ENCODE results near the gene CDC14B.
A peak's percentile ranks its signal among the peaks of the same experiment; 100 is the strongest.
"Not testable (repeated sequence)": the region's sequence is repeated elsewhere in the genome, so short reads cannot be mapped to it uniquely, and the experiment has no call there.

CDC14B gene

GRCh38 chr9:96620181-96620514 is 505 bp upstream of the CDC14B start:
- no peaks in the 10 kb centered on the region for H3K27me3 ChIP-seq (ENCODE audit: control insufficient read depth in 1 of 2, insufficient read depth in 2 of 2, low read length in 2 of 2)
- no peaks in the 10 kb centered on the region for H3K36me3 ChIP-seq (ENCODE audit: insufficient read depth, low read length)
- no peak overlapping the region for H3K27ac ChIP-seq (ENCODE audit: low read depth, low read length)
- peaks cover 5% of the 10 kb centered on the region for H3K4me1 ChIP-seq (ENCODE audit: insufficient read depth, low read length)
- no peak overlapping the region for H3K9ac ChIP-seq (ENCODE audit: low read length)
- no peaks in the 10 kb centered on the region for H3K9me3 ChIP-seq (ENCODE audit: low read length)
- peak overlapping the region; percentile 45 to 60 for H3K4me3 ChIP-seq (ENCODE audit: low read depth in 1 of 2, low read length in 2 of 2)

- Histone ChIP-seq H3K4me3 (ENCODE audit: low read depth in 1 of 2, low read length in 2 of 2) (peak overlapping the region; percentile 57 to 67), H3K27ac (ENCODE audit: low read depth, low read length) (peak overlapping the region; percentile 21), H3K4me1 (ENCODE audit: insufficient read depth, low read length) (peaks cover 5% of the 10 kb centered on the region), H3K27me3 (ENCODE audit: control insufficient read depth in 1 of 2, insufficient read depth in 2 of 2, low read length in 2 of 2) (no peaks in the 10 kb centered on the region), H3K9ac (ENCODE audit: low read length) (no peak overlapping the region), H3K9me3 (ENCODE audit: low read length) (no peaks in the 10 kb centered on the region), H3K36me3 (ENCODE audit: insufficient read depth, low read length) (no peaks in the 10 kb centered on the region)
Measured at GRCh38 chr9:96619124-96619465, 548 bp downstream of the CDC14B start.

- peak overlapping the region; percentile 57 to 67 for H3K4me3 ChIP-seq (ENCODE audit: low read depth in 1 of 2, low read length in 2 of 2)
- no peaks in the 10 kb centered on the region for H3K36me3 ChIP-seq (ENCODE audit: insufficient read depth, low read length)
- no peaks in the 10 kb centered on the region for H3K9me3 ChIP-seq (ENCODE audit: low read length)
- H3K27ac ChIP-seq (ENCODE audit: low read depth, low read length): peak overlapping the region; percentile 21
- H3K9ac ChIP-seq (ENCODE audit: low read length): no peak overlapping the region
- no peaks in the 10 kb centered on the region for H3K27me3 ChIP-seq (ENCODE audit: control insufficient read depth in 1 of 2, insufficient read depth in 2 of 2, low read length in 2 of 2)
- H3K4me1 ChIP-seq (ENCODE audit: insufficient read depth, low read length): peaks cover 6% of the 10 kb centered on the region
Measured at GRCh38 chr9:96618209-96619123, 1.2 kb downstream of the CDC14B start.

GRCh38 chr9:96617439-96618185 is 2.0 kb downstream of the CDC14B start:
- H3K36me3 ChIP-seq (ENCODE audit: insufficient read depth, low read length): no peaks in the 10 kb centered on the region
- no peak overlapping the region for H3K9ac ChIP-seq (ENCODE audit: low read length)
- peak overlapping the region; percentile 21 for H3K27ac ChIP-seq (ENCODE audit: low read depth, low read length)
- H3K27me3 ChIP-seq (ENCODE audit: control insufficient read depth in 1 of 2, insufficient read depth in 2 of 2, low read length in 2 of 2): no peaks in the 10 kb centered on the region
- H3K9me3 ChIP-seq (ENCODE audit: low read length): no peaks in the 10 kb centered on the region
- peaks cover 15% of the 10 kb centered on the region for H3K4me1 ChIP-seq (ENCODE audit: insufficient read depth, low read length)
- H3K4me3 ChIP-seq (ENCODE audit: low read depth in 1 of 2, low read length in 2 of 2): no peak overlapping the region

- H3K27me3 ChIP-seq (ENCODE audit: control insufficient read depth in 1 of 2, insufficient read depth in 2 of 2, low read length in 2 of 2): no peaks in the 10 kb centered on the region
- H3K4me3 ChIP-seq (ENCODE audit: low read depth in 1 of 2, low read length in 2 of 2): no peak overlapping the region
- H3K27ac ChIP-seq (ENCODE audit: low read depth, low read length): no peak overlapping the region
- H3K36me3 ChIP-seq (ENCODE audit: insufficient read depth, low read length): no peaks in the 10 kb centered on the region
- peaks cover 20% of the 10 kb centered on the region for H3K4me1 ChIP-seq (ENCODE audit: insufficient read depth, low read length)
- H3K9me3 ChIP-seq (ENCODE audit: low read length): no peaks in the 10 kb centered on the region
- no peak overlapping the region for H3K9ac ChIP-seq (ENCODE audit: low read length)
Measured at GRCh38 chr9:96616817-96617438, 2.7 kb downstream of the CDC14B start.

- Histone ChIP-seq H3K4me3 (ENCODE audit: low read depth in 1 of 2, low read length in 2 of 2) (no peak overlapping the region), H3K27me3 (ENCODE audit: control insufficient read depth in 1 of 2, insufficient read depth in 2 of 2, low read length in 2 of 2) (no peaks in the 10 kb centered on the region), H3K9ac (ENCODE audit: low read length) (no peak overlapping the region), H3K36me3 (ENCODE audit: insufficient read depth, low read length) (no peaks in the 10 kb centered on the region), H3K27ac (ENCODE audit: low read depth, low read length) (no peak overlapping the region), H3K9me3 (ENCODE audit: low read length) (no peaks in the 10 kb centered on the region), H3K4me1 (ENCODE audit: insufficient read depth, low read length) (peaks cover 20% of the 10 kb centered on the region)
Measured at GRCh38 chr9:96615411-96615810, 4.2 kb downstream of the CDC14B start.

GRCh38 chr9:96614664-96615063 is 5.0 kb downstream of the CDC14B start:
- not testable (repeated sequence) for H3K9ac ChIP-seq (ENCODE audit: low read length); H3K27me3 ChIP-seq (ENCODE audit: control insufficient read depth in 1 of 2, insufficient read depth in 2 of 2, low read length in 2 of 2); H3K4me3 ChIP-seq (ENCODE audit: low read depth in 1 of 2, low read length in 2 of 2); H3K27ac ChIP-seq (ENCODE audit: low read depth, low read length); H3K36me3 ChIP-seq (ENCODE audit: insufficient read depth, low read length); H3K9me3 ChIP-seq (ENCODE audit: low read length)
- peaks cover 20% of the 10 kb centered on the region for H3K4me1 ChIP-seq (ENCODE audit: insufficient read depth, low read length)

GRCh38 chr9:96612966-96613589 is 6.6 kb downstream of the CDC14B start:
- no peaks in the 10 kb centered on the region for H3K36me3 ChIP-seq (ENCODE audit: insufficient read depth, low read length)
- H3K9ac ChIP-seq (ENCODE audit: low read length): no peak overlapping the region
- no peaks in the 10 kb centered on the region for H3K9me3 ChIP-seq (ENCODE audit: low read length)
- H3K27me3 ChIP-seq (ENCODE audit: control insufficient read depth in 1 of 2, insufficient read depth in 2 of 2, low read length in 2 of 2): no peaks in the 10 kb centered on the region
- H3K4me3 ChIP-seq (ENCODE audit: low read depth in 1 of 2, low read length in 2 of 2): no peak overlapping the region
- peaks cover 16% of the 10 kb centered on the region for H3K4me1 ChIP-seq (ENCODE audit: insufficient read depth, low read length)
- no peak overlapping the region for H3K27ac ChIP-seq (ENCODE audit: low read depth, low read length)

- Histone ChIP-seq H3K9ac (ENCODE audit: low read length) (peak overlapping the region; percentile 34), H3K27ac (ENCODE audit: low read depth, low read length) (no peak overlapping the region), H3K27me3 (ENCODE audit: control insufficient read depth in 1 of 2, insufficient read depth in 2 of 2, low read length in 2 of 2) (no peaks in the 10 kb centered on the region), H3K9me3 (ENCODE audit: low read length) (no peaks in the 10 kb centered on the region), H3K4me1 (ENCODE audit: insufficient read depth, low read length) (peaks cover 15% of the 10 kb centered on the region), H3K36me3 (ENCODE audit: insufficient read depth, low read length) (no peaks in the 10 kb centered on the region), H3K4me3 (ENCODE audit: low read depth in 1 of 2, low read length in 2 of 2) (peak overlapping the region in 1 of 2 donors; percentile 43)
Measured at GRCh38 chr9:96612105-96612965, 7.3 kb downstream of the CDC14B start.

- Histone ChIP-seq H3K27ac (ENCODE audit: low read depth, low read length) (no peak overlapping the region), H3K4me3 (ENCODE audit: low read depth in 1 of 2, low read length in 2 of 2) (no peak overlapping the region), H3K4me1 (ENCODE audit: insufficient read depth, low read length) (peaks cover 15% of the 10 kb centered on the region), H3K27me3 (ENCODE audit: control insufficient read depth in 1 of 2, insufficient read depth in 2 of 2, low read length in 2 of 2) (no peaks in the 10 kb centered on the region), H3K36me3 (ENCODE audit: insufficient read depth, low read length) (no peaks in the 10 kb centered on the region), H3K9ac (ENCODE audit: low read length) (no peak overlapping the region), H3K9me3 (ENCODE audit: low read length) (no peaks in the 10 kb centered on the region)
Measured at GRCh38 chr9:96611302-96611701, 8.3 kb downstream of the CDC14B start.

Measured in muscle layer of colon (tissue), 2 donors.